ENCODE data around the gene GCLC. TPM values are rescaled to one million over a fixed set of nuclear protein-coding genes. Genes with fewer than 3 reads are reported as not detected.

Gene GCLC
- total and polyA plus RNA-seq, 4 donors = 9.6 to 22.0 (median 15.8) TPM

- H3K4me1 ChIP-seq (ENCODE audit: control insufficient read depth in 1 of 2, insufficient read depth in 2 of 2, low read length in 2 of 2) = no peaks in the 10 kb centered on the region
- H3K9me3 ChIP-seq (ENCODE audit: control insufficient read depth, low read length) = no peaks in the 10 kb centered on the region
- ATAC-seq (ENCODE audit: low FRiP score) (peak; percentile 17), DNase-seq (no peak)
- intact Hi-C loops (cut with DNase I) = loop anchor here (5.0 to 10.0 kb wide), 2 partner anchors 105 to 248 kb away; partner anchors contain the start of gene LRRC1 (in 1 of the 2)
- H3K4me3 ChIP-seq (ENCODE audit: low read length in 2 of 2) = peak overlapping the region; percentile 39 to 75
- WGBS, 2 donors = 7% methylated on average over 12 of the region's 12 CpGs
- H3K27ac ChIP-seq (ENCODE audit: low read depth in 1 of 2, low read length in 2 of 2) = peak overlapping the region in 1 of 2 donors; percentile 64
- no peaks in the 10 kb centered on the region for H3K36me3 ChIP-seq (ENCODE audit: control insufficient read depth in 1 of 2, insufficient read depth in 2 of 2, low read length in 1 of 2)
- no peaks in the 10 kb centered on the region for H3K27me3 ChIP-seq (ENCODE audit: control insufficient read depth in 1 of 2, insufficient read depth in 2 of 2, low read length in 1 of 2)
These were observed 2.4 kb upstream of the GCLC start for GRCh38 chr6:53547166-53547810.

- DNase-seq = no peak
- WGBS, 2 donors = 62 to 63% methylated on average over 2 of the region's 2 CpGs
- no peaks in the 10 kb centered on the region for H3K4me1 ChIP-seq (ENCODE audit: control insufficient read depth in 1 of 2, insufficient read depth in 2 of 2, low read length in 2 of 2)
- no peak overlapping the region for H3K27ac ChIP-seq (ENCODE audit: low read depth in 1 of 2, low read length in 2 of 2)
- H3K36me3 ChIP-seq (ENCODE audit: control insufficient read depth in 1 of 2, insufficient read depth in 2 of 2, low read length in 1 of 2) = no peaks in the 10 kb centered on the region
- intact Hi-C loops (cut with DNase I) = loop anchor here (5.0 to 10.0 kb wide), 2 partner anchors 106 to 249 kb away; partner anchors contain the start of gene LRRC1 (in 1 of the 2)
- H3K9me3 ChIP-seq (ENCODE audit: control insufficient read depth, low read length) = no peaks in the 10 kb centered on the region
- H3K27me3 ChIP-seq (ENCODE audit: control insufficient read depth in 1 of 2, insufficient read depth in 2 of 2, low read length in 1 of 2) = no peaks in the 10 kb centered on the region
- ATAC-seq (ENCODE audit: low FRiP score) = no peak
- H3K4me3 ChIP-seq (ENCODE audit: low read length in 2 of 2) = no peak overlapping the region
These were observed 1.4 kb upstream of the GCLC start for GRCh38 chr6:53546281-53546680.

- DNase-seq (no peak), ATAC-seq (ENCODE audit: low FRiP score) (no peak)
- no peaks in the 10 kb centered on the region for H3K9me3 ChIP-seq (ENCODE audit: control insufficient read depth, low read length)
- WGBS, 2 donors = 0 to 1% methylated on average over 18 to 24 of the region's 24 CpGs
- H3K27ac ChIP-seq (ENCODE audit: low read depth in 1 of 2, low read length in 2 of 2) = peak overlapping the region in 1 of 2 donors; percentile 69
- H3K27me3 ChIP-seq (ENCODE audit: control insufficient read depth in 1 of 2, insufficient read depth in 2 of 2, low read length in 1 of 2) = no peaks in the 10 kb centered on the region
- H3K4me3 ChIP-seq (ENCODE audit: low read length in 2 of 2) = peak overlapping the region; percentile 67 to 86
- H3K4me1 ChIP-seq (ENCODE audit: control insufficient read depth in 1 of 2, insufficient read depth in 2 of 2, low read length in 2 of 2) = no peaks in the 10 kb centered on the region
- H3K36me3 ChIP-seq (ENCODE audit: control insufficient read depth in 1 of 2, insufficient read depth in 2 of 2, low read length in 1 of 2) = no peaks in the 10 kb centered on the region
- intact Hi-C loops (cut with DNase I) = loop anchor here in 1 of 2 donors (10.0 kb wide), 1 partner anchor 251 kb away; the partner anchor contains the start of gene LRRC1
These were observed 758 bp downstream of the GCLC start for GRCh38 chr6:53544217-53544469.

DNA sequence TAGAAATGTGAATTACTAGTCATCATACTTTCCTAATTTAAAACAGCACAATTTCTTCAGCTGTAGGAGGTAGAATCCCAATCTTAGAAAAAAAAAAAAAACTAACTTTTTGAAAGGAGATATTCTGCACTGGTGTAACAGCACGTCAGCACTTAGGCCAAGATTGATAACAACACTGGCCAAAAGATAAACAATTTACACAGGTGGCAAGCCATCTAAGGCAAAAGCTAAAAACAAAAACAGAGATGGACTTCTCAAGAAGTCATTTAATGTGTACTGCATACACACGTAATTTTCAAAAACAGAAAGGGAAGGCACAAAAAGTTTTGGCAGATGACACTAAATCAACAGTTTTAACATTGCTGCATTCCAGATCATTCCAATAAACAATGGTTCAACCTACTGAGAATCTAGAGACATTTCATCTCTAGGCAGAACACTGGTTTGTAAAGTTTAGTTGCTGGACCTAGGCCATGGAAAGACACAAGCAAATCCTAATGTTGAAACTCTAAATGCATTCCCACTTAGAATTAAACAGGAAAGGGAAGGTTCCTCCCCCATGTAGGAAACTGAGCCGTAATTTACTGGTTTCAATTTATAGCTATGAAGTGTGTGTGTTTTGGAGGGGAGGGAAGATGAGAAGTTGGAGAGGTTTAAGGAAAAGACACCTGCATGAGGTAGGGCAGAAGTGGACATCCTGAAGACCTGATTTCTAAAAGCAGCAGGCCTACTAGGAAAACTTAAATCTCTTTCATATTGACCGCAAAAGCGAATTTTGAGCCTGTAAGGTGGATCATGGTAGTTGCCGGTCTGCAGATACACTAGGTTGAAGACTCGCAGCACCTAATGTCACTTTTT lies 1.3 kb downstream of the GCLC start:
- H3K36me3 ChIP-seq (ENCODE audit: control insufficient read depth in 1 of 2, insufficient read depth in 2 of 2, low read length in 1 of 2) = no peaks in the 10 kb centered on the region
- intact Hi-C loops (cut with DNase I) = loop anchor here in 1 of 2 donors (10.0 kb wide), 1 partner anchor 251 kb away; the partner anchor contains the start of gene LRRC1
- no peak overlapping the region for H3K27ac ChIP-seq (ENCODE audit: low read depth in 1 of 2, low read length in 2 of 2)
- ATAC-seq (ENCODE audit: low FRiP score) = no peak
- no peaks in the 10 kb centered on the region for H3K27me3 ChIP-seq (ENCODE audit: control insufficient read depth in 1 of 2, insufficient read depth in 2 of 2, low read length in 1 of 2)
- H3K4me1 ChIP-seq (ENCODE audit: control insufficient read depth in 1 of 2, insufficient read depth in 2 of 2, low read length in 2 of 2) = no peaks in the 10 kb centered on the region
- DNase-seq = no peak
- H3K9me3 ChIP-seq (ENCODE audit: control insufficient read depth, low read length) = no peaks in the 10 kb centered on the region
- whole genome bisulfite sequencing, 2 donors = 8 to 11% methylated on average over 7 of the region's 7 CpGs
- H3K4me3 ChIP-seq (ENCODE audit: low read length in 2 of 2) = peak overlapping the region; percentile 67 to 86

- DNase-seq (no peak), ATAC-seq (ENCODE audit: low FRiP score) (no peak)
- 96 to 97% methylated on average over 7 of the region's 7 CpGs for WGBS, 2 donors
- Histone ChIP-seq H3K4me3 (ENCODE audit: low read length in 2 of 2) (no peak overlapping the region), H3K4me1 (ENCODE audit: control insufficient read depth in 1 of 2, insufficient read depth in 2 of 2, low read length in 2 of 2) (no peaks in the 10 kb centered on the region), H3K27me3 (ENCODE audit: control insufficient read depth in 1 of 2, insufficient read depth in 2 of 2, low read length in 1 of 2) (no peaks in the 10 kb centered on the region), H3K27ac (ENCODE audit: low read depth in 1 of 2, low read length in 2 of 2) (no peak overlapping the region), H3K36me3 (ENCODE audit: control insufficient read depth in 1 of 2, insufficient read depth in 2 of 2, low read length in 1 of 2) (peaks cover 0 to 1% of the 10 kb centered on the region in 2 donors), H3K9me3 (ENCODE audit: control insufficient read depth, low read length) (no peaks in the 10 kb centered on the region)
- intact Hi-C loops (cut with DNase I) = loop anchor here in 1 of 2 donors (10.0 kb wide), 1 partner anchor 253 kb away; the partner anchor contains the start of gene LRRC1
These were observed 3.0 kb downstream of the GCLC start for GRCh38 chr6:53541900-53542299.

DNA sequence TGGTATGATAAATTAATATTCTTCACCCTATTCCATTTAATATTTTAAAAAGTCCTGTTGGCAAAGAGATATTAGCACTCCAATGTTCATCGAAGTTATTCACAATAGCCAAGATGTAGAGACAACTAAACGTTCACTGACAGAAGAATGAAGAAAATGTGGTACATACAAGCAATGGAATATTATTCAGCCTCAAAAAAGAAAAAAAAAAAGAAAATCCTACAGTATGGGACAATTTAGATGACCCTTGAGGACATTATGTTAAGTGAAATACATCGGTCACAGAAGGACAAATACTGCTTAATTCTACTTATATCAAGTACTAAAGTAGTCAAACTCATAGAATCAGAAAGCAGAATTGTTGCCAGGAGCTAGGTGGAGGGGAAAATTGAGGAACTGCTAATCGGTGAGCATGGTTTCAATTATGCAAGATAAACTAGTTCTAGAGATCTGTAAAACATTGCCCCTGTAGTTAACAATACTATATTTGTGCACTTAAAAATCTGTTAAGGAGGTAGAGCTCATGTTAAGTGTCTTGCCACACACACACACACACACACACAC lies 4.7 kb downstream of the GCLC start:
- intact Hi-C loops (cut with DNase I) = loop anchor here in 1 of 2 donors (10.0 kb wide), 1 partner anchor 255 kb away; the partner anchor contains the start of gene LRRC1
- no peak for DNase-seq

GRCh38 chr6:53539561-53539960 lies 5.3 kb downstream of the GCLC start:
- Histone ChIP-seq H3K4me1 (ENCODE audit: control insufficient read depth in 1 of 2, insufficient read depth in 2 of 2, low read length in 2 of 2) (no peaks in the 10 kb centered on the region), H3K27ac (ENCODE audit: low read depth in 1 of 2, low read length in 2 of 2) (no peak overlapping the region), H3K9me3 (ENCODE audit: control insufficient read depth, low read length) (no peaks in the 10 kb centered on the region), H3K36me3 (ENCODE audit: control insufficient read depth in 1 of 2, insufficient read depth in 2 of 2, low read length in 1 of 2) (peaks cover 0 to 1% of the 10 kb centered on the region in 2 donors), H3K27me3 (ENCODE audit: control insufficient read depth in 1 of 2, insufficient read depth in 2 of 2, low read length in 1 of 2) (no peaks in the 10 kb centered on the region), H3K4me3 (ENCODE audit: low read length in 2 of 2) (no peak overlapping the region)
- WGBS, 2 donors = 88 to 89% methylated on average over 5 of the region's 5 CpGs
- ATAC-seq (ENCODE audit: low FRiP score) (no peak), DNase-seq (no peak)
- intact Hi-C loops (cut with DNase I) = no loop called here

More for the DNA sequence above, 4.7 kb downstream of the GCLC start:
- H3K27ac ChIP-seq (ENCODE audit: low read depth in 1 of 2, low read length in 2 of 2) = no peak overlapping the region
- no peak overlapping the region for H3K4me3 ChIP-seq (ENCODE audit: low read length in 2 of 2)
- H3K4me1 ChIP-seq (ENCODE audit: control insufficient read depth in 1 of 2, insufficient read depth in 2 of 2, low read length in 2 of 2) = no peaks in the 10 kb centered on the region
- 90 to 92% methylated on average over 4 of the region's 4 CpGs for WGBS, 2 donors
- ATAC-seq (ENCODE audit: low FRiP score) = no peak
- no peaks in the 10 kb centered on the region for H3K9me3 ChIP-seq (ENCODE audit: control insufficient read depth, low read length)
- no peaks in the 10 kb centered on the region for H3K27me3 ChIP-seq (ENCODE audit: control insufficient read depth in 1 of 2, insufficient read depth in 2 of 2, low read length in 1 of 2)
- H3K36me3 ChIP-seq (ENCODE audit: control insufficient read depth in 1 of 2, insufficient read depth in 2 of 2, low read length in 1 of 2) = peaks cover 0 to 1% of the 10 kb centered on the region in 2 donors

DNA sequence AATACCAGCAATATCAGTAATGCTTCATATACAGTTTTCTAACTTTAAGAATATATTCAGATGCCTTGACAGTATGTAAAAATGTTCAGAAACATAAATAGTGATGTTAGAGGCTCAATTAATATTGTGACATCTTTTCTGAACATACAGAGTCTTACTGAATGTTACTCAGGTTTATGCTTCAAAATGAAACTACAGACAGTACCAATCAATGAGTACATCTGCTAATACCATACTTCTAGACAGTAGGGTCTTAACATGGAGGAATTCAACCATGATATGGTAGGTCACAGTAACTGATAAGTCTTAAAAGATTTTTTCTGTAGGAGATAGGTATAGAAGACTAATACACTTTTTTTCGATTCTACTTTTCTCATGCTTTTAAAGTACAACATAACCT lies 8.3 kb downstream of the GCLC start:
- no peak for ATAC-seq (ENCODE audit: low FRiP score)
- no peak for DNase-seq
- Histone ChIP-seq H3K4me1 (ENCODE audit: control insufficient read depth in 1 of 2, insufficient read depth in 2 of 2, low read length in 2 of 2) (no peaks in the 10 kb centered on the region), H3K36me3 (ENCODE audit: control insufficient read depth in 1 of 2, insufficient read depth in 2 of 2, low read length in 1 of 2) (peaks cover 0 to 1% of the 10 kb centered on the region in 2 donors), H3K27me3 (ENCODE audit: control insufficient read depth in 1 of 2, insufficient read depth in 2 of 2, low read length in 1 of 2) (no peaks in the 10 kb centered on the region), H3K4me3 (ENCODE audit: low read length in 2 of 2) (no peak overlapping the region), H3K27ac (ENCODE audit: low read depth in 1 of 2, low read length in 2 of 2) (no peak overlapping the region), H3K9me3 (ENCODE audit: control insufficient read depth, low read length) (no peaks in the 10 kb centered on the region)
- intact Hi-C loops (cut with DNase I) = no loop called here
- WGBS, 2 donors = 94 to 95% methylated on average over 1 of the region's 1 CpG

Data from aorta (tissue), 5 donors.